GM12878 (cell line): ENCODE results near the gene MFAP4.

ENCODE experiments used
- RAD21 ChIP-seq: IDR thresholded peaks from 2 replicates; pipeline ENCODE4 v1.6.1; 2011; ENCODE audit warnings: mild to moderate bottlenecking, low read depth, low read length, moderate library complexity; ENCODE audit not compliant: insufficient read depth
- TF ChIP-seq, protein P1 (sequence below): IDR thresholded peaks from 2 replicates; pipeline ENCODE4 v1.6.1; 2011; ENCODE audit warnings: low read depth, mild to moderate bottlenecking, low read length, moderate library complexity, borderline replicate concordance; ENCODE audit errors: extremely low read depth

DNA sequence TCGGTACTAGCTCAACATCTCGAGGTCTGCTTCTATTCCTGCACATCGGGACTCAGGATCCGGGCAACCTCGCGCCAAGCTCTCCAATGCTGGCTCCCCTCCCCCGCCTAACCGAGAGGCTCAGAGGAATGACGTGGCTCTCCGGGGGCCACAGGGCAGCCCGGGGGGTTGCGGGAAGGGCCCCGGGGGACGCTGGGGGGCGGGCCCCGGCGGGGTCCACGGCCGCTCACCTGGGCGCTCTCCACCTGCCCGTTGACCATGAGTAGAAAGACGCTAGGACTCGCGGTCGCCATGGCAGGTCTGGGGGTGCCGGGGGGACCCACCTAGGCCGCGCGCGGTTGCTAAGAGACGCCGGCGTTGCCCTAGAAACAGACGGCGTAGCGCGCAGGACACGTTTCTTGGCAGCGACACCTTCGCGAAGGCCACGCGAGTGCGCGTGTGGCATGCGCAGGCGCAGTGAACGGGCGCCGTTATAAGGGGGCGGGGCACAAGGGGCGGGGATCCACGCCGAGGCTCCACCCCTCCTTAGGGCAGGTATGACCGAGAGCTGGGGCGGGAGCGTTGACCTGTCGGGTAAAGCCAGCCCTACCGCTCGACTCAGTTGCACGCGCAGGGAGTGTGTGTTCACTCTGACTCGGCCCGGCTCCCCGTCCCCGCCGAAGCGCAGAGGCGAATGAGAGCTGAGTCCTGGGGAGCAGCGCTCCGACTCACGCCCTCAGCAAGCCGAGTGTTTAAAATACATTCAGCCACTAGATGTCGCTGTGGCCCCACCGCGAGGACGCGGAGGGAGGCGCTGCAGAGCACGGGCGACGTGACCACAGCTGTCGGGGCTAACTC lies 24.5 kb downstream of the MFAP4 start, which contains the start of gene B9D1:
- peak; percentile 93 for TF ChIP-seq RAD21
- TF ChIP-seq, protein P1, sequence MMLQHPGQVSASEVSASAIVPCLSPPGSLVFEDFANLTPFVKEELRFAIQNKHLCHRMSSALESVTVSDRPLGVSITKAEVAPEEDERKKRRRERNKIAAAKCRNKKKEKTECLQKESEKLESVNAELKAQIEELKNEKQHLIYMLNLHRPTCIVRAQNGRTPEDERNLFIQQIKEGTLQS: no peak
